ENCODE results near the gene ACKR2. TPM values are rescaled to one million over a fixed set of nuclear protein-coding genes. Genes with fewer than 3 reads are reported as not detected.

The ACKR2 gene
- total RNA-seq, 1 donor = not detected

DNA sequence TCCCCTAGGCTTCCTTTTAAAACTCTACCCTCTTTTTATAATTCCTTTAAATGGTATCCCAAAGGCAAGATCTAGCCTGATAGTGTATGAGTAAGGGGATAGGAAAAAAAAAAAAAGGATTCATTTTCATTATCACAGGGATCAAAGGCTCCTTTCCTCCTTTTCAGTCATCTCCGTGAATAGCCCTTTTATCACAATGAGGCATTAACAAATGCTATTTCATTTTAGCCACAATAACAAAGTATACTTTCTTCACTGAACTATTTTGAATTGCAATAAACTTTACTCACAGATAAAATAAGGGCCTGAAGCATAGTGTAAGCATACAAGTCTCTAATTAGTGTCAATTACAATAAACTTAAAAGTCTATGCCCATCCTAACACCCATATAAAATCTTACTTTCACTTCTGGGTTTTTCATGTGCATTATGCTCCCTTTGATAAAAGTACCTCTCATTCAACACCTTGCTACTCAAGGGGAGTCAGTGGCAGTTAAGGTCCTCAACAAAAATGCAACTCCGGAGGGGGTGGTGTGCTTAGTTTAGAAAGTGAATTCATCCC lies 13.5 kb upstream of the ACKR2 start:
- H2AFZ ChIP-seq (ENCODE audit: low read length) = no peak overlapping the region
- H3K4me1 ChIP-seq (ENCODE audit: insufficient read depth, low read length) = no peaks in the 10 kb centered on the region
- H3K9me3 ChIP-seq (ENCODE audit: low read depth, low read length) = no peaks in the 10 kb centered on the region
- H3K27me3 ChIP-seq (ENCODE audit: insufficient read depth, low read length) = no peaks in the 10 kb centered on the region
- no peak overlapping the region for H3K4me2 ChIP-seq (ENCODE audit: insufficient read depth, low read length)
- peak; percentile 67 for DNase-seq (ENCODE audit: insufficient read length, low spot score, missing footprints)
- H3K27ac ChIP-seq (ENCODE audit: low read depth, low read length) = no peak overlapping the region
- no peak overlapping the region for H3K4me3 ChIP-seq (ENCODE audit: insufficient read depth, low read length)
- H3K79me2 ChIP-seq (ENCODE audit: insufficient read depth, low read length) = peaks cover 55% of the 10 kb centered on the region
- no peaks in the 10 kb centered on the region for H4K20me1 ChIP-seq (ENCODE audit: insufficient read depth, low read length)
- peaks cover 8% of the 10 kb centered on the region for H3K36me3 ChIP-seq (ENCODE audit: insufficient read depth, low read length)
- TF ChIP-seq, protein P1, sequence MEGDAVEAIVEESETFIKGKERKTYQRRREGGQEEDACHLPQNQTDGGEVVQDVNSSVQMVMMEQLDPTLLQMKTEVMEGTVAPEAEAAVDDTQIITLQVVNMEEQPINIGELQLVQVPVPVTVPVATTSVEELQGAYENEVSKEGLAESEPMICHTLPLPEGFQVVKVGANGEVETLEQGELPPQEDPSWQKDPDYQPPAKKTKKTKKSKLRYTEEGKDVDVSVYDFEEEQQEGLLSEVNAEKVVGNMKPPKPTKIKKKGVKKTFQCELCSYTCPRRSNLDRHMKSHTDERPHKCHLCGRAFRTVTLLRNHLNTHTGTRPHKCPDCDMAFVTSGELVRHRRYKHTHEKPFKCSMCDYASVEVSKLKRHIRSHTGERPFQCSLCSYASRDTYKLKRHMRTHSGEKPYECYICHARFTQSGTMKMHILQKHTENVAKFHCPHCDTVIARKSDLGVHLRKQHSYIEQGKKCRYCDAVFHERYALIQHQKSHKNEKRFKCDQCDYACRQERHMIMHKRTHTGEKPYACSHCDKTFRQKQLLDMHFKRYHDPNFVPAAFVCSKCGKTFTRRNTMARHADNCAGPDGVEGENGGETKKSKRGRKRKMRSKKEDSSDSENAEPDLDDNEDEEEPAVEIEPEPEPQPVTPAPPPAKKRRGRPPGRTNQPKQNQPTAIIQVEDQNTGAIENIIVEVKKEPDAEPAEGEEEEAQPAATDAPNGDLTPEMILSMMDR (IDR thresholded peaks at IDR 0.05; ENCODE audit: extremely low read depth, low read depth, low read length) = no peak

DNA sequence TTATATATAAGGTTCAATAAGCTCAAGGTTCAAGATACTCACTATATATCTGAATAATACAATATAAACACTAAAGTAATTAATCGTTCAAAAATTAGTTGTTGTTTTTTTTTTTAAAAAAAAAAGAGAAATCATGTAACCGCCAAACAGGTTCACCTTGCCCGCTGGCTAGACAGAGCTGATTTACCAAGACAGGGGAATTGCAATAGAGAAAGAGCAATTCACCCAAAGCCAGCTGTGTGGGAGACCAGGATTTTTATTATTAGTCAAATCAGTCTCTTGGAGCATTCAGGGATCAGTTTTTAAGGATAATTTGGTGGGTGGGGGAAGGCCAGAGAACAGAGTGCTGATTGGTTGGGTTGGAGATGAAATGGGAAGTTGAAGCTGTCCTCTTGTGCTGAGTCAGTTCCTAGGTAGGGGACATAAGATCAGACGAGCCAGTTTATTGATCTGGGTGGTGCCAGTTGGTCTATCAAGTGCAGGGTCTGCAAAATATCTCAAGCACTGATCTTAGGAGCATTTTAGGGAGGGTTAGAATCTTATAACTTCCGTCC lies 12.8 kb upstream of the ACKR2 start:
- Histone ChIP-seq H3K4me3 (ENCODE audit: insufficient read depth, low read length) (no peak overlapping the region), H3K79me2 (ENCODE audit: insufficient read depth, low read length) (peaks cover 57% of the 10 kb centered on the region)

DNA sequence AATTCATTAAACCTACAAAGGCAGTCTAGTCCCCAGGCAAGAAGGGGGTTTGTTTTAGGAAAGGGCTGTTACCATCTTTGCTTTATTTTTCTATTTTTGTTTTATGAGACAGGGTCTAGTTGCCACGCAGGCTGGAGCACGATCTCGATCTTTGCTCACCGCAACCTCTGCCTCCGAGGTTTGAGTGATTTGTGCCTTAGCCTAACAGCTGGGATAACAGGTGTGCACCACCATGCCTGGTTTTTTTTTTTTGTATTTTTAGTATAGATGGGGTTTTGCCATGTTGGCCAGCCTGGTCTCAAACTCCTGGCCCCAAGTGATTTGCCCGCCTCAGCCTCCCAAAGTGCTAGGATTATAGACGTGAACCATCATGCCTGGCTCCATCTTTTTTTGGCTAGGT lies 9.9 kb upstream of the ACKR2 start:
- no peak overlapping the region for H2AFZ ChIP-seq (ENCODE audit: low read length)
- H3K4me1 ChIP-seq (ENCODE audit: insufficient read depth, low read length) = peaks cover 12% of the 10 kb centered on the region
- H3K4me2 ChIP-seq (ENCODE audit: insufficient read depth, low read length) = no peak overlapping the region
- no peaks in the 10 kb centered on the region for H3K36me3 ChIP-seq (ENCODE audit: insufficient read depth, low read length)
- TF ChIP-seq, protein P1 (IDR thresholded peaks at IDR 0.05; ENCODE audit: extremely low read depth, low read depth, low read length) = no peak
- DNase-seq (ENCODE audit: insufficient read length, low spot score, missing footprints) = no peak
- H3K27ac ChIP-seq (ENCODE audit: low read depth, low read length) = no peak overlapping the region
- H3K4me3 ChIP-seq (ENCODE audit: insufficient read depth, low read length) = no peak overlapping the region
- no peaks in the 10 kb centered on the region for H3K9me3 ChIP-seq (ENCODE audit: low read depth, low read length)
- H4K20me1 ChIP-seq (ENCODE audit: insufficient read depth, low read length) = peaks cover 7% of the 10 kb centered on the region
- H3K79me2 ChIP-seq (ENCODE audit: insufficient read depth, low read length) = peaks cover 72% of the 10 kb centered on the region
- H3K27me3 ChIP-seq (ENCODE audit: insufficient read depth, low read length) = no peaks in the 10 kb centered on the region

More for the DNA sequence above, 12.8 kb upstream of the ACKR2 start:
- Histone ChIP-seq H2AFZ (ENCODE audit: low read length) (no peak overlapping the region), H3K4me1 (ENCODE audit: insufficient read depth, low read length) (no peaks in the 10 kb centered on the region), H4K20me1 (ENCODE audit: insufficient read depth, low read length) (no peaks in the 10 kb centered on the region), H3K9me3 (ENCODE audit: low read depth, low read length) (no peaks in the 10 kb centered on the region), H3K36me3 (ENCODE audit: insufficient read depth, low read length) (peaks cover 8% of the 10 kb centered on the region), H3K27ac (ENCODE audit: low read depth, low read length) (no peak overlapping the region), H3K27me3 (ENCODE audit: insufficient read depth, low read length) (no peaks in the 10 kb centered on the region), H3K4me2 (ENCODE audit: insufficient read depth, low read length) (no peak overlapping the region)
- DNase-seq (ENCODE audit: insufficient read length, low spot score, missing footprints) = no peak
- TF ChIP-seq, protein P1 (IDR thresholded peaks at IDR 0.05; ENCODE audit: extremely low read depth, low read depth, low read length) = no peak

DNA sequence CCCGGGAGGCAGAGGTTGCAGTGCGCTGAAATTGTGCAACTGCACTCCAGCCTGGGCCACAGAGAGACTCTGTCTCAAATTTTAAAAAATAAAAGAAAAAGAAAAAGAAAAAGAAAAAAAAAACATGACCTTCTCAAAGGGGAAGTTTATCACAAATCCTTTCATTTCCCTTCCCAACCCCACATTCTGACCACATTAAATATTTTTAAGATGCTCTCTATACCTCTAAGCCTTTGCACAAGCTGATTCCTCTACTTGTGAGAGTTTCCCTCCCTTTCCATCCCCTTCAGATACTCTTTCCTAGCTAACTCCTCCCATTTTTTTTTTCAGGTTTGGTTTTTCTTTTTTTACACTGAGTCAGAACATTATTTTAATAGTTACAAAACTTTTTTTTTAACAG lies 9.0 kb upstream of the ACKR2 start:
- no peaks in the 10 kb centered on the region for H3K27me3 ChIP-seq (ENCODE audit: insufficient read depth, low read length)
- peaks cover 63% of the 10 kb centered on the region for H3K79me2 ChIP-seq (ENCODE audit: insufficient read depth, low read length)
- TF ChIP-seq, protein P1 (IDR thresholded peaks at IDR 0.05; ENCODE audit: extremely low read depth, low read depth, low read length) = no peak

More for the DNA sequence above, 9.0 kb upstream of the ACKR2 start:
- H3K4me2 ChIP-seq (ENCODE audit: insufficient read depth, low read length) = no peak overlapping the region
- peaks cover 17% of the 10 kb centered on the region for H3K4me1 ChIP-seq (ENCODE audit: insufficient read depth, low read length)
- DNase-seq (ENCODE audit: insufficient read length, low spot score, missing footprints) = no peak
- H3K27ac ChIP-seq (ENCODE audit: low read depth, low read length) = no peak overlapping the region
- no peaks in the 10 kb centered on the region for H3K9me3 ChIP-seq (ENCODE audit: low read depth, low read length)
- no peak overlapping the region for H2AFZ ChIP-seq (ENCODE audit: low read length)
- no peak overlapping the region for H3K4me3 ChIP-seq (ENCODE audit: insufficient read depth, low read length)
- no peaks in the 10 kb centered on the region for H3K36me3 ChIP-seq (ENCODE audit: insufficient read depth, low read length)
- peaks cover 7% of the 10 kb centered on the region for H4K20me1 ChIP-seq (ENCODE audit: insufficient read depth, low read length)
